Raji (cell line): ENCODE measurements around the gene SLC35C1.

ENCODE experiments used
- POLR2A ChIP-seq: IDR thresholded peaks from 2 replicates; pipeline ENCODE4 v1.6.1; 2011; ENCODE audit warnings: low read depth, low read length, control low read depth; ENCODE audit not compliant: insufficient read depth

SLC35C1 gene

GRCh38 chr11:45812581-45813548, 7.9 kb downstream of the SLC35C1 start:
- TF ChIP-seq POLR2A: no peak

- TF ChIP-seq POLR2A: no peak
Observed at GRCh38 chr11:45815747-45816146, 10.8 kb downstream of the SLC35C1 start.

GRCh38 chr11:45816614-45817013, 11.7 kb downstream of the SLC35C1 start:
- no peak for TF ChIP-seq POLR2A

GRCh38 chr11:45817191-45817590, 12.2 kb downstream of the SLC35C1 start:
- TF ChIP-seq POLR2A: no peak

GRCh38 chr11:45818961-45819605, 14.1 kb downstream of the SLC35C1 start:
- TF ChIP-seq POLR2A: no peak

- TF ChIP-seq POLR2A: no peak
Observed at GRCh38 chr11:45820211-45820857, 15.4 kb downstream of the SLC35C1 start.

- no peak for TF ChIP-seq POLR2A
Observed at GRCh38 chr11:45827123-45827522, 22.2 kb downstream of the SLC35C1 start.

GRCh38 chr11:45828996-45829395, 24.0 kb downstream of the SLC35C1 start:
- TF ChIP-seq POLR2A: no peak

- no peak for TF ChIP-seq POLR2A
Observed at GRCh38 chr11:45830596-45830995, 25.6 kb downstream of the SLC35C1 start.

- TF ChIP-seq POLR2A: no peak
Observed at GRCh38 chr11:45832811-45833441, 28.0 kb downstream of the SLC35C1 start.

GRCh38 chr11:45833761-45834160, 28.8 kb downstream of the SLC35C1 start:
- TF ChIP-seq POLR2A: no peak

- TF ChIP-seq POLR2A: no peak
Observed at GRCh38 chr11:45834298-45834756, 29.4 kb downstream of the SLC35C1 start.

GRCh38 chr11:45839204-45839603, 34.3 kb downstream of the SLC35C1 start:
- no peak for TF ChIP-seq POLR2A

GRCh38 chr11:45843158-45843924, 38.4 kb downstream of the SLC35C1 start:
- no peak for TF ChIP-seq POLR2A
